ENCODE measurements around the gene CADPS2.

GRCh38 chr7:122672536-122672935 is 213.7 kb downstream of the CADPS2 start:
- TF ChIP-seq SPI1 (IDR thresholded peaks at IDR 0.05; ENCODE audit: borderline replicate concordance, low read depth) = no peak
- no peak for TF ChIP-seq CTCF (IDR thresholded peaks at IDR 0.05; ENCODE audit: insufficient read depth, low read length)
- TF ChIP-seq POLR2AphosphoS5 (IDR thresholded peaks at IDR 0.05; ENCODE audit: low read depth) = no peak
- no peak for TF ChIP-seq GABPA (IDR thresholded peaks at IDR 0.05; ENCODE audit: low read depth)
- no peak for TF ChIP-seq REST (IDR thresholded peaks at IDR 0.05; ENCODE audit: insufficient replicate concordance, low read depth)

All from HL-60 (cell line).